A172 (cell line): ENCODE data around the gene SEPSECS. TPM values are rescaled to one million over a fixed set of nuclear protein-coding genes. Genes with fewer than 3 reads are reported as not detected.

ENCODE experiments used
- DNase-seq: peaks from one replicate; pipeline ENCODE4 v3.0.0-alpha.2; 2015; ENCODE audit warnings: low spot score
- total RNA-seq: library from RNA; depleted of rRNA; stranded (reverse); fragments of >200 nt; shearing (Covaris generic); gene quantifications from 2 replicates; pipeline ENCODE4 v1.2.3, GENCODE V29; 2014; rRNA removed

The SEPSECS gene
- 4.7 and 10.0 TPM in 2 replicates for total RNA-seq

DNA sequence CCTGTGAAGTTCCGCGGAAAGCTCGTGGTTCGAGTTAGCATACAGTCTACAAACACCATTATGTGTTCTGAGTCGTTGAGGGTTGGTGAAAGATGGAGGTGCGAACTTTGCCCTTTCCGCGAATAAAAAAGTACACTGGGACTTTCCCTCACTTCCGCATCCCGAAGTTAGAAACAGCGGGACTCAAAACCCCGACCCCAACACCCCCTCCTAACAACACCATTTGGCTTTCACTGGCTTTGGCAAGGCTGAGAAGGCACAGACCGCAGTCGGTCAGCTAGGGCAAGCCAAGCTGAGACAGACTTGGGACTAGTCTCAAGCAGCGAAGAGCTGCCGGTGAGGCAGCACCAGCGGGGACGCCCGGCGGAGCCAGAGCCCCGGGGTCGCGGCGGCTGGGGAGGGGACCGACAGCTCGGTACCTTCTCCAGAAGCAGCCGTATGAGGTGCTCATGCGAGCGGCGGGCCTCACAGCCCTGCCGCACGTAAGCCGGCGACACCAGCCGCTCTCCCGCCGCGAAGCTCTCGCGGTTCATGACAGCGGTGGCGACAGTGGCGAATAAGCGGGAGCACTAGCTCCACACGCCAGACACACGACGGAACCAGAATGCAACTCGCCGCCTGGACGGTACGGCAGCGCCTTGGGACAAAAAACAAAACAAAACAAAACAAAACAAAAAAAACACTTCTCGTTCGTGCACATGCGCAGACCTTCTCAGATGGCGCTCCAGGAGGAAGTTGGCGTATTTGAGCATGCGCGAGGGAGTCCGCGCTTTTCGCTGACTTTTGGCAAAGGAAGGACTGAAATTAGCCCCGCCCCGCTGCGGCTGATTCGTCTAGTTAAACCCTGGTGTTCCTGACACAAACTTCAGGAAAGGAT, at the start of gene SEPSECS:
SEPSECS (minus strand) TSS at position 613 of the 877 bp plus-strand sequence; CDS start at position 533, 80 bp downstream.
- DNase-seq = peak; percentile 94

DNA sequence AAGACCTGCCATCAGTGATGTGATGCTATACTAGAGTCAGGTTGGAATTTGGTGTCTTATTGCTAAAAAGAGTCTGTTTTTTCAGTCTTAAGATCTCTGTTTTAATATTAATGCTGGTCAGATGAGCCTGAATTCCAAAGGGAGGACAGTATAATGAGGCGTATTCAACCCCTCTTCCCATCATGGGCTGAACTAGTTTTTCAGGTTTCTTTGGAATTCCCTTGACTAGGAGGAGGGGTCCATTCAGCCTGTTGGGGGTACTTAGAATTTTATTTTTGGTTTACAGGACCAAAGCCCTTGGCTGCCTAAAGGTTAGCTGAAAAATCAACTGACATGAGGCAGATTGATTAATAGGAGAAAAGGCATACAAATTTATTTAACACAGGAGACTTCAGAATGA, 49.5 kb upstream of the SEPSECS start:
- DNase-seq = no peak

DNA sequence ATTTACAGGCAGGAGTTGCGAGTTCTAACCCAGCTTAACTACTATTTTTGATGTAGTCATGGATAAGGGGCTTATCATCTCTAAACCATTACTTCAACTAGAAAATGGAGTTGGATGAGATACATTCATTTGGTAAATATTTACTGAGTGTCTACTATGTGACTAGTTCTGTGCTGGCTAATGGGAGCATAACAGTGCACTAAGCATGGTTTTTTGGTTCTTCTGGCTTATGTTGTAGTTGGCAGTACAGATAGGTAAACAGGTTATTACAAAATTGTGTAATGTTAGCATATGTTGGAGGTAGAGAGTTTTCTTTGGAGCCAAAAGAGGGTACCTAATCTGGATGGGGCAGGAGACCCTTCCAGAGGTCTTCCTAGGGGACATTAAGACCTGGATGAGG, 47.7 kb upstream of the SEPSECS start:
- DNase-seq = no peak

DNA sequence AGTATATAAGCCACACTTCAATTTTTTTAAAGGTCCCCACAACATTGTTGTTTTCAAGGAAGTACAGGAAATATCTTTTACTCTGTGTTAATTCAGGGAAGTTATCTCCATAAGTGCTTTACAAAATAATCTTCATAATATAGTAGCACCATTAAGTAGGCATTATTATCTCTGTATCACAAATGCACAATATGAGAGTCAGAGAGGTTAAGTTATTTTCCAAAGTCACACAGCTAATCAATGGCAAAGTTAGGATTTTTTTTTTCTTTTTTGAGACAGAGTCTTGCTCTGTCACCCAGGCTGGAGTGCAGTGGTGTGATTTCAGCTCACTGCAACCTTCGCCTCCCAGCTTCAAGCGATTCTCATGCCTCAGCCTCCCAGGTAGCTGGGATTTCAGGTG, 38.5 kb upstream of the SEPSECS start:
- no peak for DNase-seq

DNA sequence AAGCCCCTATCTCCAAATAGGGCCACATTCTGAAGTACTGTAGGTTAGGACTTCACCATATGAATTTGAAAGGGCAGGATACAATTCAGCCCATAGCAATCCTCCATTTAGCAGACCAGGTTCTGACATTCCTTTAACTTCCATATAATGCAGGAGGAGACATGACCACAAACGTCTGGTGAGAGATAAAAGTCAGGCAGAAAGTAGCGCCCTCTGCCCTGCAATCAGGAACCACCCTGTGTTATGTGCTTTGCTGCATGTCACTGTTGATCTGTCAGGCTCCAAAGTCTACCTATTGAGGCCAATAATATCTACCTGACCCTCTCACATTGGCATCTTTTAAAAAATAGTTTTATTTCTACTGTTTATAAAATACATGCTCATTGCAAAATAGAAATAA, 30.2 kb upstream of the SEPSECS start:
- no peak for DNase-seq

DNA sequence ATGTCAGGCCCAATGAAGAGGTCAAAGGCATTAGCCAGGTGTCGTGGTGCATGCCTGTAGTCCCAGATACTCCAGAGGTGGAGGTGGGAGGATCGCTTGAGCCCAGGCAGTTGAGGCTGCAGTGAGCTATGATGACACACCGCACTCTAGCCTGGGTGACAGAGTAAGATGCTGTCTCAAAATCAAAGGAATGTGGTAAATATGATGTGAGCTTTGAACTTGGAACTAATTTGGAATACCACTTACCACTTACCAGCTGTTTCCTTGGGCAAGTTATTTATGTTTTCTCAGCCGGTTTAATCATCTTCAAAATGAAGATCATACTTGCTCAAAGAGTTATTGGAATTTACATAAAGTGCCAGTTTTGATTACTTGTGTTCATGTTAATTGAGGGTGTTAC, 23.8 kb upstream of the SEPSECS start:
- no peak for DNase-seq

DNA sequence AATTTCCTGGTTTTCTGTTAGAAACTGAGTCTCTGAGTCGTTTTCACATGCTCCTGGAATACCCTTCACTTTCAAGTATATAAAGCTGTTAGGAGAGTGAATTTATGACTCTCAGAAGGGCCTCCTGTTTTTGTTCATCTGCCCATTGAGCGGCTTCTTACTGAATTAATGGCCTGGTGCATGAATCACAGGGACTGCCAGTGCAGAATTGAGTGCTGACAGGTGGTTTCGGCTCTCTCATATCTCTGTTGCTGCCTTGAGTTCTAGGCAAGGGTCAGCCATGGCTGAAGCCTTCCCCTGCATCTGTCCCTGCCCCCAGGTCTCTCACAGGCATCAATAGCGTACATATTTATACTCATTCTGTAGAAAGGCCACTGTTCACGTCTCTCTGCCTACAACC, 22.7 kb upstream of the SEPSECS start:
- DNase-seq = no peak

DNA sequence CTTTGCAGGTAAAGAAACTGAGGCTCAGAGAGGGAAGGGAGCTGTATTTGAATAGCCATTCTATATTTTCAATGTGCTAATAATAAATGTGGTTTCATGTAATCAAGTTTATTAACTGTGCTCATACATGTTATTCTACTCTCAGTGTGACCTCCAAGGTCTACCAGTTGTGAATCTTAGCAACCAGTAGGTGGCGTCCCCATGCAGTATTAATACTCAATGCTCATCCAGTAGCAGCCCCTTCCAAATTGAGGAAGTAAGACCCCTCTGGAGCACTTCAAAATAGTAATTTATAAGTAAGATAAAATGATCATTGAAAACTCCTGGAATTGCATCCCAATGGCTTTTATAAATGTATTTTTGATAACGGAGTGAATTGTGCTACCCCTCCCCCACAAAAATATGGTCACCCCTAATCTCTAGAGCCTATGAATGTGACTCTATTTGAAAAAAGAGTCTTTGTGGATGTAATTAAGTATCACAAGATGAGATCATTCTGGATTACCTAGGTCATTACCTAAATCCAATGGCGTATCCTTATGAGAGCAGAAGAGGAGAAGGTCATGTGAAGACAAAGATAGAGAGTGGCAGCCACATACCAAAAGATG, 20.4 kb upstream of the SEPSECS start:
- peak; percentile 38 for DNase-seq

DNA sequence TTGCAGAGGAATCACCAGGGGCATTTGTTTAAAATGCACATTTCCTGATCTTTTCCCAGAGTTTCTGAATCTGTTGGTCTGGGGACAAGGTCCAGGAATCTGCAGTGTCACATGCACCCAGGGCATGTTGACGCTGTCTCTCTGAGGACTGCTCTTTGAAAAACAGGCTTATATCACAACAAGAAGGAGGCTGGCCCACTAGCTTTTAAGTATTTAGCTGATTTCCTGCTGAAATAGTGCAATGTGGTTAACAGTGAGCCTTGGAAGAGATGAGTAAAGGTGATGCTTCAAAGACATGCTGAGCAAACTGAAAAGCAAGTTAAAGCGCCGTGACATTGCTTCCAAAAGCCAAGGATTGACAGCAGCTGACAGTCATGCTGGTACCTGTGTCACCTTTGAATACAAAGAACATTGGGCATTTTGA, 18.6 kb upstream of the SEPSECS start:
- no peak for DNase-seq

DNA sequence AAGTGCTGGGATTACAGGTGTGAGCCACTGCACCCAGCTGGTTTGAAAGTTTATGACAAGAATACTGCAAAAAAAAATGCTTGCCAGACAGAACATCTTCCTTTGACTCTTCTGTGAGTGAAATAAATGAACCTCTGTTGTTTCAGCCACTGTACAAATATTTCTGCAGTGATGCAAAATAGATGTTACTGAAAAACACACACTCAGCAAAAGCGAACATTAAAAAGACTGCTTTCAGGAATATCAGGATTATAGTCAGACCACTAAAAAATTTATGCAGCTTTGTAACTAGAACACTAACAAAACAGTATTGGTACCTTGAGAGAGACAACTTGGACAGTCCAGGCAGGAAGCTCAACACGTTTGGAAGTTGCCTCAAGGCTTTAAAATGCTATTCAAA, 16.9 kb upstream of the SEPSECS start:
- DNase-seq = no peak

DNA sequence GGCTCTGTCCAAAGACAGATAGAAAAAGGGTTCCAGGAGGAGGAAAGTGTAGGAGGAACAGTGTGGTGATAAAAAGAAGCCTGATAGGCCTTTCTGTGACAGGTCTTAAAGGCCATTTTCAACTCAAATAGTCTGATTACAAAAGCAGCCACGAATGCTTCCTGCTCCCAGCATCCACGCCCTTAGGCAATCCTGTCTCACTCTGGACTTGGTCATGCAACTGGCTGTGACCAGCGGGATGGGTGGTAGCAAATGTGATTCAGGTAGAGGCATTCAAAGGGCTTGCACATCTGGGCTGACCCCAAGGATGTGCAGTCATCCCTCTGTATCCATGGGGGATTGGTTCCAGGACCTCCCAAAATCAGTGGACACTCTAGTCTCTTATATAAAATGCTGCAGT, 14.4 kb upstream of the SEPSECS start:
- peak; percentile 35 for DNase-seq

DNA sequence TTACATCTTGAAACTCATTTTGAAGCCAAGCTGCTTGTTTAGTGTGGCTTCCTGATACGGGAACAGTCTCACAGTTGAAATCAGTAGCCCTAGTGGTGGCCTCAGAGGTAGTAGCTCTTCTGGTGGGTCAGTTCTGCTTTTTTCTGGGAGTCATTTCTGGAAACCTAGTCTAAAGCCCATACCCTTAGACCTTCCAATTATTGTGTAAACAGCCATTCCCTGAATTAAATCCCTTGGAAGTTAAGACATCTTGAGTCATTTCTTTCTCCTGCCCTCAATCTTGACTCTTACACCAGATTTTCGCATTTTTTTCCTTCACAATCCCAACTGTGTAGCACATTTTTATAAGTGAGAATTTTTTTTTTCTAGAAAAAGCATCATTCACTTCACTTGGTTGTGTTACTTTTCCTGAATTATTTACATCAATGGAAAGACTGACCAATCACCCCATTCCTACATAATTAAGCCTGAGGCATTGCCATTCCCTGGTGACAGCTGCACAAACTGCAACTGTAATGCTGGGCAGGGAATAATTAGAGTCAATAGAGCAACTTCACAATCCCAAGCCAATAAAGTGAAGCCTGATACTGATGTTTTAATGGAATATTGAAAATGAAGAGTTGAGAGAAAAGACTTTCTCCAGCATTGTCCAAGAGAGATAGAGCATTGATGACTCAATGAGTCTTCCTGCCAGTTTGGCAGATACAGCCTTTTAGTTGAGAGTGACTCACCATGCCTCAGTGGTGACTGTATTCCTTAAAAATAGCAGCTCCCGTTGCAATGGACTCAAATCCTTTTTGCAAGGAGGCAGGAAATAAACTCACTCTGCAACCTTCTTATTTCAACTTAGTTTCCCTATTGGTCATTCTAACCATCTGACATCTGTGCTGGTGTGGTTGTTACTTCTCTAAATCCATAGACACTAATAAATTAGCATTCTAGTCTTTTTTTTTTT, 13.0 kb upstream of the SEPSECS start:
- peak; percentile 96 for DNase-seq

DNA sequence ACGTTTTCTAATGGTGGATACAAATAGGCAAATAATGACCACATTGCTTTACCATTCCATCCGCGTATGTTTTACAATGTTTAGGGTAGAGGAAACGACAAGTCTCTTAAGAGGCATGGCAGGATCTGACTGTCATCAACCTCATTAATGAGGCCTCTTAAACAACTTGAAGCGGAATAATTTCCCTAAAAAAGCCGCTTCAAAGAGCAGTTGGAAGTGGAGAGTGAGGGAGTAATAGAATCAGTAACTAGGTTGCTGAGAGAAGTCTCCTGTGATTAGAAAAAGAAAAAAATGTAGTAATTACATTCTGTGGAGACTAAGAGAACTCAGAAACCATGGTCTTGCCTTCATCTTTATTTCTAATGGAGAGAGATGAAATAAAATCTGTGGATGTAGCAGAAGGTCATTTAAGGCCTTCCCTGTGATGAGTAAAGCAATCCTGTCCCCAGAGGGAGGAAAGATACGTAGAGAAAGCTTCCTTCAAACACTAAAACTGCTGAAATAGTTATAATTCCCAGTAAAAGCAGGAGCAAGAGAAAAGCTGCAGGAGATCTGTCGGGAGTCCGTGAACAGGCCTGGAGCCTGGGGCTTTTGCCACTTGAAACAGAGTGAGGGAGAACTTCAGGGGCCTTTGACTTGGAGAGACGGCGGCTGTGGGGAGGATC, 11.1 kb upstream of the SEPSECS start:
- DNase-seq = no peak

DNA sequence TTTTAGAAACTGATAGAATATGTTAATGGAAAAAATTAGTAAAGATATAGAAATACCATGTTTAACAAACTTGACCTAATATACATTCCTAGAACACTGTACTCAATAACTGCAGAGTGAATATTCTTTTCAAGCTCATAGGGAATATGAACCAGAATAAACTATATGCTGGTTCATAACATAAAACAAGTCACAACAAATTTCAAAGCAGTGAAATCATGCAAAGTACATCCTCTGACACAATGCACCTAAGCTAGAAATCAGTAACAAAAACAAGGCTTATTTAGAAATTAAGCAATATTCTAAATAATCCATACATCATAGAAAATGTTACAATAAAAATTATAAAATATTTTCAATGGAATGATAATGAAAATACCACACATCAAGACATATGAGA, 9.2 kb upstream of the SEPSECS start:
- DNase-seq = no peak

DNA sequence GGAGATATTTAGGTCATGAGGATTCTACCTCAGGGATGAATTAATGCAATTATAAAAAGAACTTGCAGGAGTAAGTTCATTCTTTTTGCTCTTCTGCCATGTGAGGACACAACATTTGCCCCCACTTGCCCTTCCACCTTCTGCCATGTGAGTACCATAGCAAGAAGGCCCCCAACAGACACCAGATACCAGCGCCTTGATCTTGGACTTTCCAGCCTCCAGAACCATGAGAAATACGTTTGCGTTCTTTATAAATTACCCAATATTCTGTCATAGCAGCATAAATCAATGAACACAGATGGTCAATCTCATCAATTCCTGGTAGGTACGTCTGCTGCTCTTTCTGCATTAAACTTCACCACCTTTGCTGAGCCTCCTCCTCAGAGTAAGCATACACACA, 5.7 kb upstream of the SEPSECS start:
- no peak for DNase-seq

DNA sequence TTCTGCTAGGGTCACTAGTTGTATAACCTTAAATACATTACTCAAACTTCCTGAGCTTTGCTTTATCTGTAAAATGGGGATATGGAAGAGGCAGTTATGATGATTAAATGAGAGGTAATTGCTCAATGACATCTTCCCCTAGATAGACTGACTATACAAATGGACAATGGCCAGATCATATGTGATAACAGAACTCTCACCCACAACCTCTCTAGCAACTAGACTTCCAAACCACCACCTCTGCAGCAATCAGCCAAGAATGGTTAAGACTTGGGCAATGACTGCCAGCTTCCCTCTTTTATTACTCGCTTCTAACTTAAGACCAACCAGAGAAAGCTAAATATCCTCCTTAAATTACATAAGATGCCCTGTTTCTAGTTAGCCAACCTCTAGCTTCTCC, 2.9 kb upstream of the SEPSECS start:
- DNase-seq = no peak

DNA sequence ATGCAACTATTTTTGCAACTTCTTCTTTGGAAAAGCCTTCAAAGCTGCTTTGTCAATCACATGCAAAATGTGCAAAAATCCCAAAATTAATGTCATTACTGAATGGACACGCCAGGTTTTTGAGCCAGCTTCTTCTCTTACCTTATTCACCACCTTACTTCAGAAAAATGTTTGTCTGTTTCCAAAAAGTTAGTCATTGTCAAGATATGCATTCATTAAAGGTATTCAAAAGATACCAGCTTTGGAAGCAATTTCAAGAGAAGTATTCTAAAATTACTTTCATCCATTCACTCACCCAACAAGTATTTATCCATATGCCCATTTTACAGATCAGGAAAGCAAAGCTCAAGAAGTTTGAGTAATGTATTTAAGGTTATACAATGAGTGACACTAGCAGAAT, 2.3 kb upstream of the SEPSECS start:
- DNase-seq = no peak

DNA sequence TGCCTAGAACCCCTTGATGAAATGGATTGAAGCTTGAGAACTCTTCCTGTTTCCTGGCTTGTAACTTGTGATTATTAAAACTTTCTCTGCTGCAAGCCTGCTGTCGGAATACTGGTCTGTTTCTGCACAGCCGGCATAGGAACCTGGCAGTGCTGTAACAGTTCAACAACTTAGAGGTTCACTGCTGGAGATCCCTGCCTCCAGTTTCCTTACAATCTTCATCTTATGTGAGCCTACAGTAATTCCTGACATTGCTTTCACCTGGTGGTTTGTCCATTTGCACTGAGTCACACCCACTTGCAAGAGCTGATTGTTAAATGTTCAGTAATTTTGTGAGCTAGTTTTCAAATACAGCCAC, 1.3 kb upstream of the SEPSECS start:
- peak; percentile 33 for DNase-seq

DNA sequence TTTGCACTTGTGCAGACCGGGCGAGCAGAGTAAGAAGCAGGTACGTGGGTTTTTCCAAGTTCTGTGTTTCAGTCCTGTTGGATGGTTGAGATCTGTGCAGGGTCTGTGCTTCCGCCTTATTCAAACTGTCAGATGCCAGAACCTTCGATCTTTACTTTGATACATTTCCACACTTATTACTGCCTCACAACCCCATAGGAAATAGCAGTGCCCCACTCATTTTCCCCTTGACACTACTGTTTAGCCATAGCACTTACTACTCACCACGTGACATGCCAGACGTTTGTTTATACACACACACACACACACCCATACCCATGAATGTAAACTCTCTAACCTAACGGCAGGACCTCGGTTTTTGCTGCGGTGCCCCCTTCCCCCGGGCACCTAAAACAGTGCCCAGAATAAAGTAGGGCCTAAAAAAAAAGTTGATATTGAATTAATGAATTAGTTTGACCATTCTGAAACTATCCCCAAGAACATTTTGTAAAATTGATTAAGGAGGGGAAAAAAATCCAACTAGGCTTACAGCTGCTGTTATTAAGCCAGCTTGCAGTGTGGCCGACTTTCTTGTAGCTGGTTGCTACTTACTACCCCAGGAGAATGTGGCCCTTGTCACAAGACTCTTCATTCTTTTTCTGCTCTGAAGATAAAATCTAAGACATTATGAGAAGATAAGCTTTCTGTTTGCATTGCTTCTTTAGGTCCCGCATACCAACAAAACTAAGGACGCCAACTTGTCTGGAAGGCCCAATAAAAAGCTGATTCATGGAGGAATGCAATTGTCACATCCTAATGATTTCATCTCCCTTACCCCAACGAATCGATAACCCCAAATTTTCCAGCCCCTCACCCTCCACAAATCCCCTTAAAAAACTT, 704 bp upstream of the SEPSECS start:
- DNase-seq = peak; percentile 23

DNA sequence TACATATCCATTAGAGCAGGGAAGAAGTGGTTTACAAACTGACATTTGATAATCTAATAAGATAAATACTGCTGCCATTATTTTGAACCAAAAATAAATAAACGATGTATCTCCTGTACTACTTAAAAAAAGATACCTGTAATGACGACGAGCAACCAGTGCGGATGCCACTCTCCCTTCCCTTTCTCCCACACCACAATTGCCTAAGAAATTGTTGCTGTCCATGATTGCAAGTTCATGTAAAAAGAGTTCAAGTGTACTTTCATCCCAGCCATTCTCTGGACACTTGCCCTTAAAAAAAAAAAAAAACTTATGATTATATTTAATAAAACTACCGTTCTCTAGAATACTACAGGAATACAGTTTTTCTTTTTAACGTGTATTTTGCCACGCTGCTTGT, 1.4 kb downstream of the SEPSECS start:
- DNase-seq = no peak

DNA sequence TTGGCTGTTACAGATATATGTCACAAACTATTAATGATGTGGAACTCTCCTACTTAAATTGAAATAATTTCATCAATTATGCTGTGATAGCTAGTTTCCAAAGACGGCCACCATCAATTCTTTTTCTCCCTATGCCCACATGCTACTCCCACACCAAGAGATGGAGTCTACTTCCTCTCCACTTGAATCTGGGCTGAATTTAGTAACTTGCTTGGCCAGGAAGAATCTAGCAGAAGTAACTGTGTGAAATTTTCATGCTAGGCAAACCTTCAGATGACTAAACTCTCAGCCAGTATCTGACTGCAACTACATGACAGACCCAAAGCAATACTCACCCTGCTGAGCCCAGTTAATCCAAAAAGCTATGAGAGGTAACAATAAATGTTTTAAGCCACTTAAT, 3.2 kb downstream of the SEPSECS start:
- DNase-seq = no peak
